GM12873 (cell line): ENCODE results near the gene HOXB9.

Experiments
- CTCF ChIP-seq: IDR thresholded peaks from 2 replicates; pipeline ENCODE4 v1.5.1; 2012; ENCODE audit warnings: low read depth, mild to moderate bottlenecking, moderate library complexity, low read length, control low read depth; ENCODE audit not compliant: insufficient read depth; ENCODE audit errors: missing control alignments

Gene HOXB9

DNA sequence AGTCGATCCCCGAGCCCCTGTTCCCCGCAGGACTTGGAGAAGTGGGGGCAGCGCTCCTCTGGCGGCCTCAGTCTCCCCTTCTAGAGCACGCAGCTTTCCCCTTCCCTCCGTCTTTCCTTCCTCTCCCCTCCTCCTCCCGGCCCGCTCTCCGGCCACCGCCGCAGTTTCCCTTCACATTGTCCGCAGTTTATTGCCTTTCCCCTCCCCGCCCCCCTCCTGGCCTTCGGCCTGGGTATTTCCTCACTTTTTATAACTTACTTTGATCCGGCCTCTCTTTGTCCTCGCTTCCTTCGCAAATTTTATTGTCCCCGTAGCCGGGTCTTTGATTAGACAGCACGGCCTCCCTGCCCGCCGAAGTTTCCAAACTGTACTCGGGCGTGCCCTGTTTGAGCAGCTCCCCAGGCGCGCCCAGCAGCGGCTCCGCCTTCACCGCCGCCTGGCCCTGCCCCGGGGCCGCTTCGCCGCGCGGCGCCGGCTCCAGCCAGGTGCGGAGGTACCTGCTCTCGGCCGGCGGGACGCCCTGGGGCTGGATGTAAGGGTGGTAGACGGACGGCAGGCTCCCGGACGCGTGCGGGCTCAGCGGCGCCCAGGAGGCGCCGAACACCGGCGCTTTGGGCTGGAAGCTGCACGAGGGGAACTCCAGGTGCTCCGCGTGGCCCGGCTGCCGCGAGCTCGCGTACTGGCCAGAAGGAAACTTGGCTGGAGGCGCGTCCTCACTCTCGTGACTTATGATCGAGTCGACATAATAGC lies 488 bp downstream of the HOXB9 start:
- no peak for TF ChIP-seq CTCF

- TF ChIP-seq CTCF, result no peak
Observed at GRCh38 chr17:48624544-48625494, 1.3 kb downstream of the HOXB9 start.

DNA sequence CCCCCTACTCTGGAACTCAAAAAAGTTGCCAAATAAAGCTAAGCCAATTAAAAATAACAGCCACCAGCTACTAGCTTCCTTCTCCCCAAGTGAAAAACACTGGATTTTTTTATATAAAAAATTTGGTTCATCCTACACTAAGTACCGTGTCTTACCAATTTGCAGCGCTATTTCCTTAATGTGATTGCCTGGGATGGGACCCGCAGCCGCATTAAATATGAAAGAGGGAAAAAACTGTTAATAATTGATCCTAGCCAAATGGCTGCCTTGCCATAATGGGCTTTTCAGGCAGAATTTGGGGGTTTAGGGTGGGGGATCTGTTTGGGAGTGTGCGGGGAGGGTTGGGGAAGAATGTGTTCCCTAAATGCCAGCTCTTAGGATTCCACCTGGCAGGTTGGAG lies 2.0 kb downstream of the HOXB9 start:
- TF ChIP-seq CTCF, result no peak

DNA sequence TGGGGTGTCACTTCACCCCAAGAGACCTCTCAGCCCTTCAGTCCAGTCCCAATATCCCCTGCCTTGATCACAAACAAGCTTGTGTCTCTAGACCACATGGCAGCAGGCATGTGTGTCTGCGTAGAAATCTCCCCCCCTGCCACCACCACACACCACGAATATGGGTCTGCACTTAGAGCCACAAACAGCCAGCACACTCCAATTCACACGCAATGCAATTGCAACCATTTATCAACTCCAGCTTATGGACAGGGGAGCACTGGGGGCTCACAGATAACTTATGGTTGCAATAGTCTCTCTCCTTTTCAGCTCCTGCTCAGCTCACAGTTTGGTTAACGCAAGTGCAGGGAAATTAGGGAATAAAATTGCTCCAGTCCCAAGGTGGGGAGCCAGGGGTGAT lies 2.6 kb downstream of the HOXB9 start:
- TF ChIP-seq CTCF, result no peak

DNA sequence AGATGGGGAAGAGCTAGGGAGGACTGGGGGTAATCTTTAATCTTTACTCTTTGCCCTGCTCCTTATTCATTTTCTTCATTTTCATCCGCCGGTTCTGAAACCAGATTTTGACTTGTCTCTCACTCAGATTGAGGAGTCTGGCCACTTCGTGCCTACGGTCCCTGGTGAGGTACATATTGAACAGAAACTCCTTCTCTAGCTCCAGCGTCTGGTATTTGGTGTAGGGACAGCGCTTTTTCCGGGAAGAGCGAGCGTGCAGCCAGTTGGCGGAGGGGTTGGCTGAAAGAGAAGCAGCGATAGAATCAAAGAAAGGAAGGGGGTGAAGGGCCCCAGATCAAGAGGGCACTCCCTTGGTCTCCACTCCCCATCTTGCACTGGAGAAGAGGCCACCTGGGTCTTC lies 3.3 kb downstream of the HOXB9 start:
- no peak for TF ChIP-seq CTCF

DNA sequence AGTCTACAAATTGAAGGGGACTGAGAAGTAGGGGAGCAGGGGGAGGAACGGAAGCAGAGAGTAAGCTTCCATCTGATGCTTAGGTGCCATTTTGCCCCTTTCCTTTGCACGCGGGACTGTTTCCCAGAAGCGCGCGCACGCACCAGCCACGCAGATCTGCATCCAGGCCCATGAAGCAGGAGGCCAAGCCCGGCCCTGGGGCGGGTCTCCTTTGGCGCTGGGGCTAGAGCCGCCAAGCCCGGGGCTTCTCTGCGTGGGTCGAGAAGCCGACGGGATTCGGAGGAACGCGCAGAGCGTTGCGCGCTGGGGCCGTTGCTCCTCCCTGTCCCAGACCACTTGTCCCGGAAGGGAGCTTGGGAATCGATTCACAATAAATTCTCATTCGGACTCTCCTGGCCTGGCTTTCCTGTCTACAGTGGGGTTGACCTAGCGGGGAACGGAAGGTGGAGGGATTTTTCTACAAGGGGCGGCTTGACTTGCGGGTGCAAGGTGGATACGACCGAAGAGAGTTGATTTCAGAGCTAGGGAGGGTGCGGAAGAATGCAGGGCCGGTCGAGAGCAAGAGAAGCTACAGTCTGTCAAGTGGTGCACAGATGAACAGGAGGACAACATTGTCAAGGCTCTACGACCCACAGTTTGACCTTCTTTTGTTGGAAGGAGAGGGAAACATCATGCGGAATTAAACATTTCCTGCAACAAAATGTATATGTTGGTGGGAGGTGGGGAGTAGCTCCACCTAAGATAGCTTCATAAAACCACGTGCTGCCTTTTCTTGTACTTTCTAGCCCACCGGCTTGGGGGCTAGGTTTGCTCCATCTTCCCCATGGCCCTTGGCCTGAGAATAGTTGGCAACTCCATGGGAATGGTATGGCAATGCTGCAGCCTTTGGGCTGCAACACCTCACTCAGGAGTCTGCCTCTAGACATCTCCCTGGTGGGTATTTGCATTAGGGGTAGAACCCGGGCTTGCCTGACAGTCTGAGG lies 4.5 kb downstream of the HOXB9 start:
- TF ChIP-seq CTCF, result no peak
